HPDE6-E6E7 (cell line): ENCODE data around the gene TPPP.
"Not testable (repeated sequence)": the region's sequence is repeated elsewhere in the genome, so short reads cannot be mapped to it uniquely, and the experiment has no call there.

Source experiments
- DNase-seq: peaks from one replicate; pipeline ENCODE4 v3.0.0; 2011; ENCODE audit warnings: missing footprints; ENCODE audit errors: extremely low spot score

Gene TPPP

DNA sequence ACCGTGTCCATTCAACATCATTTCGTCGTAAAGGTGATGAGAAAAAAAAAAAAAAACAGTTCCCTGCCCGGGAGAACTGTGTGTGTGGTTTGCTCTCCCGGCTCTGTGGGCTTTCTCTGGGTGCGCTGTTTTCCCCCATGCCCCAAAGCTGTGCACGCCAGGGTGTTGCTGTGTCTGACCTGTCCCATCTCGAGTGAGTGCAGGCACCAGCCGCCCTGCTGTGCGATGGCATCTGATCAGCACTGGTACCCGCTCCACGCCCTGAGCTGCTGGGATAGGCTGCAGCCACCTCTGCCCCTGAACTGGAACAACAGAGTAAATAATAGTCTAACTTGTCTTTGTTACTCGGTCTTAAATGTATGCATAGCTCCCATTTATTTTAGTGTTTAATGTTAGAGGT is 47.7 kb downstream of the TPPP start:
- no peak for DNase-seq

DNA sequence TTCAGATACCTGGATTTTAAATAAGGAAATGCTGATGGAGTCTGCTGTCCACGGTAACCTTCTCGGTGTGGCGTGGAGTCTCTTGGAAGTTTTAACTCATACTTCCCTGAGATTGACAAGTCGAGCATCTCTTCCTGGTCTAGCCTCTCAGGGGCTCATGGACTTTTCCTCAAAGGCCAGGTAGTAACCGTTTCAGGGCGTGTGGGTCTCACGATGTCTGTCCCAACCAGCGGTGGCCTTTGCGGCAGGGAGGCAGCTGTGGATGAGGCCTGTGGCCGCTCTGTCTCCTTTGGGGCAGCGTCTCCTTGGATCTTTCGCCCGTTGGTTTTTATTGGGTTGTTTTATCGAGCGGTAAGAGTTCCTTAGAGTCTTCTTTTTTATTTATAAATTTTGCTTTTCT is 48.2 kb downstream of the TPPP start:
- no peak for DNase-seq

DNA sequence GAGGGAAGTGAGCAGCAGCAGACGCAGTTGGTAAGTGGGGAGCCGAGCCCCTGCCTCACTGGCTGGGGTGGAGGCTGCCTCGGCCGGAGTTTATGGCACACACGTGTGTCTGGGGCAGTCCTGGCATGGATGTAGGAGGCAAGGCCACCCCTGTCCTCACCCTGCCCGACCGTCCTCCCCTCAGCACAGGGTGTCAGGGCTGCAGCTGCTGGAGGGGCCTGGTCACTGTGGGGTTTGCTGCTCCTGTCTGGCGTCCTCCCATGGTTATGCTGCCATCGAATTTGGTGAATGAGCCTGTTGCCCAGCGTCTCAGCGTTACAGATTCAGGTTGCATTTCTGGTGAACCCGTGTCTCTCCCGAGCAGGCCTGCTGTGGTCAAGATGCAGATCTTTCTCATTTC is 48.6 kb downstream of the TPPP start:
- DNase-seq: no peak

DNA sequence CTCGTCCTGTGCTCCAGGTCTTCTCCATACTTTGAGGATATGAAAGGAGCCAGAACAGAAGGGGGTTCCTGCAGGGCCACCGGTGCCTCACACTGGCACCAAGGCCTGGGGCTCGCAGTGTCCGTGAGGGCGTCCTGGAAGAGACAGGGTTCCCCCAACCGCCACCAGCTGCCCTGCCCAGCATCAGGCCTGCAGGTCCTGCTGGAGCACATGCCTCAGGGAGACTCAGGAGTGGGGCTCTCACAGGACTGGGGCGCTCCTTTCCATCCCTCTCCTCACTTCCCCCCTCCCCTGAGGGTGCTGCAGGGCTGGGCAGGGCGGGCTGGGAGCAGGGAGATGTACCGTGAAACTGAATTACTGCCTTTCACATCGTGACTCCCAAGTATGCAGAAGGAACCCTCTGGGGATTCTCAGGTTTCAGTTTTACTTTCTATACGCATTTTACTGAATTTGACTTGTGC is 49.3 kb downstream of the TPPP start:
- DNase-seq: no peak

DNA sequence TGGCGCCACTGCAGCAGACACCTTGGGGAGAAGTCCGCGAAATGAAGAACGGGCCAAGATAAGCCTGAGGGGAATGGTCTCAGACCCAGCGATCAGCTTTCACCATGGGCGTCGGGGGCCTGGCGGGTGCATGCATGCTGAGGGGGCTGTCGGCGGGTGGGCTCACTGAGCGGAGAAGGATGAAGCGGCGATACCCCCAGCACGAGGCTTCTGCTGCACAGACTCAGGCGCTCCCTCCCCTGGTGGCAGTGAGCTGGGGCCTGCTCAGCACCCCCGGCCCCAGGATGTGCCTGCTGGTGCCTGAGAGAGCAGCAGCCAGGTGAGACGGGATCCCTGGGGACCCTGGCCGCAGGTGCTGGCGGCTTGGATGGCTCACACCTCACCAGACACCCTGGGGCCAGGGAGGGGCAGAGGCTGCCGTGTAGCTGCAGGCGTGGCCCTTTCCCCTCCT is 49.8 kb downstream of the TPPP start:
- no peak for DNase-seq

DNA sequence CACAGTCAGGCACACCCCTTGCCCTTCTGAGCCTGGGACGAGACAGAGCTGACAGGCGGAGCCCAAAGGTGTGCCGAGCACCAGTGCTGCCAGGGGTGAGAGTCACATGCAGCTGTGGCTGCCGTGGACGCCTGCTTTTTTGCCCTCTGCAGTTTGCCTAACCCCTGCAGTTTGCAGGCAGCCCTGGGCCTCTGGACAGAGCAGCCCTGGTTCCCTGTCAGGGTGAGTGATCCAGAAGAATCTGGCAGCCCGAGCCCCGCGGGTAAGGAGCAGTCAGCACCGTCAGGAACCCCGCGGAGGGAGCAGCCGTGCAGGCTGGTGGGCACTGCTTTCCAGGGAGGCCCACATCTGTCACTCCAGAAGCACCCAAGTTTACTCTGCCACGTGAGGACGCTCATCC is 50.7 kb downstream of the TPPP start:
- DNase-seq: no peak

DNA sequence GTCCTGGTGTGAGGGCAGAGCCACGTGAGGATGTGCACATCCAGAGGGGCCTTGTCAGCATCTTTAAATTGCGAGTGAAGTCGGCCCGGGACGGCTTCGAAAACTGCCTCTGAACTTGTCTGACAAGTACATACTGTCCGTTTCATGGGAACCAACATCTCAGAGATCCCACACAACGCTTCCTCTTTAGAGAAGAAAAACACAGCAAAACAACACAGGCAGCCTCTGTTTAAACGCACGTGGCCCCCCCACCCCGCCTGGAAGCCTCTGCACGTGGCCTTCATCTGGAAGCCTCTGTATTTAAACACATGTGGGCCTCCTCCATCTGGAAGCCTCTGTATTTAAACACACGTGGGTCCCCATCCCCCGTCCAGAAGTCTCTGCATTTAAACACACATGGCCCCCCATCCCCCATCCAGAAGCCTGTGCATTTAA is 51.8 kb downstream of the TPPP start:
- no peak for DNase-seq

DNA sequence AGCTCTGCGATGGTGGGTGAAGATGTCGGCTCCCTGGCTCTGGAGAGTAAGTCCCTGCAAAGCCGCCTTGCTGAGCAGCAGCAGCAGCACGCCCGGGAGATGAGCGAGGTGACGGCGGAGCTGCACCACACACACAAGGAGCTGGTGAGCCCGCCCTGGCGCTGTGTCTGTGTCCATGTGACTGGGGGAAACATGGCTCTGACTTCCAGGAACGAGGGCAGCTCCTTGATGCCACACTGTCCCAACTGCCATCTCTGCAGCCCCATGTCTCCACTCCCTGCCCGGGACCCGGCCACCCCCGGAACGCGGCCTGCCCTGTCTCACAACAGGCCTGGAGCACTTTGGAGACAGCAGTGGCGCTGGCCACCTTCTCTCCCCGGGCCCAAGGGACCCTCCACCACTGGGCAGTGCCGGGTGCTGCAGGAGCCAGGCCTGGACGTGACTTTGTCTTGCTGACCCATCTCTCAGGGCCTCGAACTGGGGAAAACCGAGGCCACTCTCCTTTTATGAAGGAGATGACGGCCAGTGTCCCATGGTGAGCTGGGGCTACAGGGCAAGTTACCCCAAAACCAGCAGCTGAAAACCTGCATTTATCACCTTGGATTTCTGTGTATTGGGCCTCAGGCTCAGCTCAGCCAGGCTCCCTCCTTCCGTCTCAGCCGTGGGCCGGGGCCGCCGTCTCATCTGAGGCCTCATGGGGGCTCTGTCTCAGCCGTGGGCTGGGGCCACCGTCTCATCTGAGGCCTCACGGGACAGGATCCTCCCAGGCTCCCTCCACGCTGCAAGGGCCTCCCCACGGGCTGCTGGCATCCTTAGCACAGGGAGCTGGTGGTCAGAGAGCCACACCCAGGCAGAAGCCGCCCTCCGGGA is 52.5 kb downstream of the TPPP start:
- no peak for DNase-seq

DNA sequence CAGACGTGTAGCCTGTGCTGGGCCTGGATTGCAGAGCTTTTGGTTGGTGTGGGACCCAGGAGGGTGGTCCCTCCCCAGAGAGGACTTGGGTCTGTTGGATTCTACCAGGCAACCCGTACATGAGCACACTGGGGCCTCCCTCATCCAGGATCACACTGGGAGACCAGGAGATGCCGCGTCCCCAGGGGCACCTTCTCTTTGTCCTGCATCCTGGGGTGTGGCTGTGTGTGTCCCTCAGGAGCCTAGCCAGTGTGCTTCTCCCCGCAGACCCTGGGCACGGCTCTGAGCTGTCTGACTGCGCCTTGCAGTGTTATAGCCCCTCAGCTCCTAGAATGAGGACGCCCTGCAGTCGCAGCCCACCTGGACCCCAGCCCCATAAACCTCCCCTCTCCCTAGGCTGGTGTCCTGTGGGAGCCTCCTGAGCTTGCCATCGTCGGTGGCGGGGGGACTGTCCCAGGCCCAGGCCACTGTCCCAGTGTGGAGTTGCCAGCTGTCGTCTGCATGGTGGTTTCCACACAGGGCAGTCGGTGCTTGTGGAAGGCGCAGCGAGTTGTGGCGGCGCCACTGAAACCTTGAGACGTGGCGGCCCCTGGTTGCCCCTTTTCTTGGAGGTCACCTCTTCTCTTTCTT is 53.5 kb downstream of the TPPP start:
- no peak for DNase-seq

DNA sequence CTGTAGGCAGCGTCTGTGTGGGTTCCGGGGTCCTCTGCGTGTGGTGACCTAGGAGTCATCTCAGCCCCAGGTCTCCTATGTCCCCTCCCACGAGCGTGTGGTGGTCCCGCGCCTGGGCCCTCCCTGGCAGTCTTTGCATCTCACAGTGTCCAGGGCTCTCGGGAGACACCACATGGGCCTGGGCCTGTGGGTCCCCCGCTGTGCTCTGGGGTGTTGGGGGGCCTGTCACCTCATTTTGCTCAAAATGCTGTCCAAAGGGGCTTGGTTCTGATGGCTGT is 54.0 kb downstream of the TPPP start:
- DNase-seq: no peak

DNA sequence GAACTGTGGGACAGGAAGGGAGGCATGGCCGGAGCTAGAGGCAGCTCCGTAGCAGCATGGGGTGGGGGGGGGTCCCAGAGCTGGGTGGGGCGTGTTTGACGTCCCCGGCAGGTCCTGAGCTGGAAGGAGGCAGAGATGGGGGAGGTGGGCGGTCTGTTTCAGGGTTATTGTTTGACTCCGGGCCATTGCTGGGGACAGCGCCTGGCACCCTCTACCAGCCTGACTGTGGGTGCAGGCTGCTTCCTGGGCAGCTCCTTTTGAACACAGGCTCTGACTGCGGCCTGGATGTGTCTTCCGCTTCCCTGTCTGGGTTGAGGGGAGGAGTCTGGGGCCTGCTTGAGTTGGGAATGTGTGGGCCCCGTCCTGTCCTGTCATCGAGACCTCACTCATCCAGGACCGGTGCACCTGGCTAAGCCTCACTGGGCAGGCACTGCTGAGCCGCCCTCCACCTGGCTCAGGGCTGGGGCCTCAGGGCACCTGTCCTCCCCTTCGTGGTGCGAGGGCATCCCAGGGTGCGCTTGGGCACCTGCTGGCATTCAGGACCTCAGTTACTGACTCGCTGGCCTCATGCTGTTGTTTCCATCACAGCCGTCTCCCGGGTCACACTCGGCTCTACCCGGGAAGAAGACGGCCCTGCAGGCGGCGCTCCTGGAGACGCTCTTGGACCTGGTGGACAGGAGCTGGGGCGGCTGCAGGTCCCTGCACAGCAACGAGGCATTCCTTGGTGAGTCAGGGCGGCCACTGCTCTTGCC is 54.5 kb downstream of the TPPP start:
- DNase-seq: no peak

DNA sequence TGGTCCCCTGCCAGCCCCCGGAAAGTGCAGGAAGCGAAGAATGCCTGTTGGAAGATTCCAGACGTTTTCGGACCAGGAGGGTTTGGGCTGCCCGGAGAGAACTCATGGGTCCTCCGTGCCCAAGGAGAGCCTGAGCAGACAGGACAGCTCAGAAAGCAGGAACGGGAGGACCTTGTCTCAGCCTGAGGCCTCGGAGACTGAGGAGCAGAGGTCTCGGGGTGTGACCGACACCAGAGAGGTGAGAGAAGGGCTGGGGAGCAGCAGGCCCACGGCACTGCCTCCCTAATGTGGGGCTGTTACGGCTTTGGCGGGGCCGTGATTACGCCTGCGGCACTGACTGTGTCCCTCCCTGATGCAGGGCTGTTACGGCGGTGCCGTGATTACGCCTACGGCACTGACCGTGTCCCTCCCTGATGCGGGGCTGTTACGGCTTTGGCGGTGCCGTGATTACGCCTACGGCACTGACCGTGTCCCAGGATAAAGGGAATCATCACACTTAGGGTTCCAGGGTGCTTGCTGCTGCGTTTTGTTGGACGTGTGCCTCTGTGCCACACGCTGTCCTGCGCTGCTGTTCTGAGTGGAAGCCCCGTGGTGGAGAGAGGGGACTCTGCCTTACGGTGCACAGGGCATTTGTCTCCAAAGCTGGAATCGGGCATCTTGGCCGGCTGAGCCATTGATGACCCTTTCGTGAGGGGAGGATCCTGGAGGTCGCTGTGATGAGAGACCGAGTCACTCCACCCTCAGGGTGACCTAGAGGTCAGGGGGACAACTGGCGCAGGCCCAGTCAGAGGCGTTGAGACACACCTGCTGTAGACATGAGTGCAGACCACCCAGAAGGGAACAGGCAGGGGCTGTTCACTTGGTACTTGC is 55.3 kb downstream of the TPPP start:
- DNase-seq: no peak

DNA sequence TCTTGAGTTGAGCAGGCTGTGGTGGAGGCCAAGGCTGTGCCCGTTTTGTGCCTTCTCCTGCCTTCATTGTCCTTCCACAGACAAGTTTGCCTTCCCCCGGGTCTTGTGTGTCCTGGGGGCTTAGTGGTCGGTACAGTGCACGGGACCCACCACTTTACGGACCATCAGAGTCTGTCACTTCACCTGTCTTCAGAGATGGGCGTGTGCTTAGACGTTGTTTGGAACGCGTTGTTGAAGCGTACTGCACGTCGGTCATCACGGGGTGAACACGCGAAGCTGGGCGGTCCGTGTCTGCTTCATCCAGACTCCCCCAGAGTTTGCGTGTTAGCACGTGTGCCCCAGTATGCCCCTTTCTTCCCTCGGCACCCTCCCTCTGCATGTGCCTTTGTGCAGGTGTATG is 56.2 kb downstream of the TPPP start:
- no peak for DNase-seq

DNA sequence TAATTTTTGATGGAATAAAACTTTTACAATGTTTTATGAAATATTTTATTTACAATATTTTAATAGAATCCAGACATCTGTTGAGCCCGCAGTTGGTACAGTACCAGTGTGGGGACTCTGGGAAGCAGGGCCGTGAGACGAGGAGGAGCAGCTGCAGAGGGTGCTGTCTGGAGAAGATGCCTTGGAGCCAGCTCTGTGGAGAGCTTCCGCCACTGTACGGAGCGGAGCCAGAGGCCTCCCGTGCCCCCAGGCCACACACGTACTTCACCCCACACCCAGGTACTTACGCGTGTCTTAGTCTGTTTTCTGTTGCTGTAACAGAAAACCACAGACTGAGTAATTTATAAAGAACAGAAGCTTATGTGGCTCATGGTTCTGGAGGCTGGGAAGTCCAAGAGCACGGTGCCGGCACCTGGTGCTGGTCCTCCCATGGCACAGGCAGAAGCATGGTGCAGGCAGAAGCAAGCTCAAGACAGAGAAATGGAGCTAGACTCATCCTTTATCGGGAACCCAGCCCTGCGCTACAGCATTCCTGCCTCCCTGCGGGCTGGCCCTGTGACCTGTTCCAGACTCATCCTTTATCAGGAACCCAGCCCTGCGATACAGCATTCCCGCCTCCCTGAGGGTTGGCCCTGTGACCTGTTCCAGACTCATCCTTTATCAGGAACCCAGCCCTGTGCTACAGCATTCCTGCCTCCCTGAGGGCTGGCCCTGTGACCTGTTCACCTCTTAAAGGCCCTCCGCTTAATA is 57.7 kb downstream of the TPPP start:
- DNase-seq: no peak

DNA sequence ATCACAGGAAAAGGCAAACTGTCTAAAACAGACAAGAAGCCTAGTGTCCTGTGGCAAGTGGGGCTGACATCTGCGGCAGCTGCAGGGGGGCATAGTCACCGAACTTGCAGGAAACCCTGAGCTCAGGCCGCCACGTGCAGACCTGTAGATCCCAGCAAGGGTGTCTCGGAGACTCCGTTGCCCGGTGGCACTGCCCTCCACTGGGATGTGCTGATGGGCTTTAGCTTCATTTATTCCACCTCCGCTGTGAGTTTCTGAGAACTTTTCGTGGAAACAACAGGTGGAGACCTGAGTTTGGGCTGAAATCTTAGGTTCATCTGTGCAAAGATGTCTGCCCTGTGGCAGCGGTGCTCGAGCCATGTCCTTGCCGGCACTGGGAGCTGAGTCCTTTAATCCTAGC is 59.0 kb downstream of the TPPP start:
- DNase-seq: no peak

DNA sequence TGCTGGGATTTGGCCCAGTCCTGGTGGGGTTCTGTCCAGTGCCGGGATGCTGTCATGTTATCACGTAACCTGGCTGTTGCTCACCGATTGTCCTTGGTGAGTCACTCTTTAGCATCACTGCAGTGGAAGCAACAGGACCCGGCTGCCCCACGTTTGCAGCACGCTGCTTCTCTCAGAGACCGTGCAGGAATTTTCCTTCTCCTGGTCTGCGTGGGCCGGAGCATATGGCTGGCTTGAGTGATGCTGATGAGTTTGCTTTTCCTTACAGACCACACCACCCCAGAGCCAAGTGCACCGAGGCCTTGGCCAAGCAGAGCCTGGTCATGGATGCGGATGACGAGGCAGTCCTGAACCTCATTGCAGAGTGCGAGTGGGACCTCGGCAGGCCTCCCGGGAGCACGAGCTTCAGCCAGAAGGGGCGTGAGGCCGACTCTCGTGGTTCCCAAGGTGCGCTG is 59.6 kb downstream of the TPPP start:
- DNase-seq: no peak

DNA sequence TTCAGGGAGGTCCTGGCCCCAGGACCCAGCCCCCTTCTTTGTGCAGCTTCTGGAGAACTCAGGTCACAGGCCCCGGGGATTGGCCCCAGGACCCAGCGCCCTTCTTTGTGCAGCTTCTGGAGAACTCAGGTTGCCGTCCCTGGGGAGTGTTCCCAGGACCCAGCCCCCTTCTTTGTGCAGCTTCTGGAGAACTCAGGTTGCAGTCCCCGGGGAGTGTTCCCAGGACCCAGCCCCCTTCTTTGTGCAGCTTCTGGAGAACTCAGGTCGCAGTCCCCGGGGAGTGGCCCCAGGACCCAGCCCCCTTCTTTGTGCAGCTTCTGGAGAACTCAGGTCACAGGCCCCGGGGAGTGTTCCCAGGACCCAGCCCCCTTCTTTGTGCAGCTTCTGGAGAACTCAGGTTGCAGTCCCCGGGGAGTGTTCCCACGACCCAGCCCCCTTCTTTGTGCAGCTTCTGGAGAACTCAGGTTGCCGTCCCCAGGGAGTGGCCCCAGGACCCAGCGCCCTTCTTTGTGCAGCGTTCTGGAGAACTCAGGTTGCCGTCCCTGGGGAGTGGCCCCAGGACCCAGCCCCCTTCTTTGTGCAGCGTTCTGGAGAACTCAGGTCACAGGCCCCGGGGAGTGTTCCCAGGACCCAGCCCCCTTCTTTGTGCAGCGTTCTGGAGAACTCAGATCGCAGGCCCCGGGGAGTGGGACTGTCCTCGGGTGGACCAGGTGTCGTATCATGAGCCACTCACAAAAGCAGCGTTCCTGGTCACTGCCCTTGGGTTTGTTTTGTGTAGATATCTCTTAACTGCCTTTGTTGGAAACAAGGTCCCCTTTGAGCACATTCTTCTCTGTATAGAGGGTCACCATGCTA is 64.6 kb downstream of the TPPP start:
- not testable (repeated sequence) for DNase-seq

DNA sequence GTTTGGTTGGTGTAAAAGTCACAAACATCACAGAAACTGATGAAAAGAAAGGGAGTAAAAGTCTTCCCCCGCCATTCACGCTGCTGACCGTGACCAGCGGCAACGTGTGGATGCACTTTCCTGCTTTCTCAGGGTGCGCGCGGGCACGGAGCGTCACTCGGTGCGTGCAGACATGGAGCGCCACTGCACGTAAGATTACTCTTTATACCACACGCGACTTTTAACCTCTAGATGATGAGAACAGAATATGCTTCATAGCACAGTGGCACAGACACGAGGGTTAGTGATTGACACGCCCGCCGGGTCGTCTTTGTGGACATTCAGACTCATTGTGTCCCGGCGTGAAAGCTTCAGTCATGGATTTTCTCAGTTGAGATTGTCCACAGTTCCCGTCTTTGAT is 65.3 kb downstream of the TPPP start:
- no peak for DNase-seq

DNA sequence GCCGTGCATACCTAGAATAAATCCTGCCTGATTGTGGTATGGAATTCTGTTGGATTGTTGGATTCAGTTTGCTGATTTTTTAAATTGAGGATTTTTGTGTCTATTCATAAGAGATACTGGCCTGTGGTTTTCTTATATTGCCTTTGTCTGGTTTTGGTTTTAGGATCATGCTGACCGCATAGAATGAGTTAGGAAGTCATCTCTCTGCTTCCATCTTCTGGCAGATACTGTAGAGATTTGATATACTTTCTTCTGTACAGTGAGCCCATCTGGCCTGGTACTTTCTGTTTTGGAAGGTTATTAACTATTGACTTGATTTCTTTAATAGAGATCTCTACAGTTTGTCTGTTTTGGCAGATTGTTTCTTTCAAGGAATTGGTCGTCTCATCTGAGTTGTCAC is 66.3 kb downstream of the TPPP start:
- DNase-seq: no peak

DNA sequence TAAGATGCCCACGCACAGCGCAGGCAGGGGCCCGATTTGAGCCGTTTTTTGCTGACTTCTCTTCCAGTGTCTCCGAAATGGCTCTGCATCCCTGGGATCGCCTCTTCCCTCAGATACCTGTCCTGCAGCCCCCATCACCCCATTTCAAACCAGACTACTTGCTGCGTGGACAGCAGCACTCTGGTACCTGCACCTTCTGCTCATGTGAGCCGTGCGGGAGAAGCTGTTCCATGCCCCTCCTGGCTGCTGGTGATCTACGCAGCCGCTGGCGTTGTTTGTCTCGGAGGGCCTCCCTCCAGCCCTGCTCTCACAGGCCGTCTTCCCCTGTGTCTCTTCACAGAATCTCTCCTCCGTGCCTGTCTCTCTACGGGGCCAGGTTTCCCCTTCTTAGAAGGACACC is 67.6 kb downstream of the TPPP start:
- DNase-seq: no peak
